Measurements from ENCODE around the gene CNGB1.

DNA sequence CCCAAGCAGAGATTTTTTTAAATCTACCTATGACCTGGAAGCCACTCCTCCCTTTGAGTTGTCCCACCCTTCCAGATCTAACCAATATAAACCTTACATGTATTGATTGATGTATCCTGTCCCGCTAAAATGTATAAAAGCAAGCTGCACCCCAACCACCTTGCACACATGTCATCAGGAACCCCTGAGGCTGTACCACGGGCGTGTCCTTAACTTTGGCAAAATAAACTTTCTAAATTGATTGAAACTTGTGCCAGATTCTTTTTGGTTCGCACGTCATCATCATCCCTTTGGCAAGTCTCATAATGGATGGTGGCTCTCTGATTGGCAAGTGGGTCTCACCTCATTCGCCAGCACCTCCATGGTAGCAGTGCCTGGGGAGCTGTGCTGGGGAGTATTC is 60.2 kb downstream of the CNGB1 start:
- TF ChIP-seq, protein P1, sequence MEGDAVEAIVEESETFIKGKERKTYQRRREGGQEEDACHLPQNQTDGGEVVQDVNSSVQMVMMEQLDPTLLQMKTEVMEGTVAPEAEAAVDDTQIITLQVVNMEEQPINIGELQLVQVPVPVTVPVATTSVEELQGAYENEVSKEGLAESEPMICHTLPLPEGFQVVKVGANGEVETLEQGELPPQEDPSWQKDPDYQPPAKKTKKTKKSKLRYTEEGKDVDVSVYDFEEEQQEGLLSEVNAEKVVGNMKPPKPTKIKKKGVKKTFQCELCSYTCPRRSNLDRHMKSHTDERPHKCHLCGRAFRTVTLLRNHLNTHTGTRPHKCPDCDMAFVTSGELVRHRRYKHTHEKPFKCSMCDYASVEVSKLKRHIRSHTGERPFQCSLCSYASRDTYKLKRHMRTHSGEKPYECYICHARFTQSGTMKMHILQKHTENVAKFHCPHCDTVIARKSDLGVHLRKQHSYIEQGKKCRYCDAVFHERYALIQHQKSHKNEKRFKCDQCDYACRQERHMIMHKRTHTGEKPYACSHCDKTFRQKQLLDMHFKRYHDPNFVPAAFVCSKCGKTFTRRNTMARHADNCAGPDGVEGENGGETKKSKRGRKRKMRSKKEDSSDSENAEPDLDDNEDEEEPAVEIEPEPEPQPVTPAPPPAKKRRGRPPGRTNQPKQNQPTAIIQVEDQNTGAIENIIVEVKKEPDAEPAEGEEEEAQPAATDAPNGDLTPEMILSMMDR (conservative IDR thresholded peaks at IDR 0.05 in 1 of 2, IDR thresholded peaks at IDR 0.05 in 1 of 2; ENCODE audit: low read depth in 1 of 2, low read length in 2 of 2) = no peak
- TF ChIP-seq EZH2 (IDR thresholded peaks at IDR 0.05; ENCODE audit: low read length, missing control alignments) = no peak

All from fibroblast of lung (primary cell).